Measurements from ENCODE around the gene EIF5A2.

GRCh38 chr3:170889630-170890029 lies 18.8 kb downstream of the EIF5A2 start:
- TF ChIP-seq EZH2 (optimal IDR thresholded peaks at IDR 0.05; ENCODE audit: low read depth, low read length) (no peak), CTCF (IDR thresholded peaks at IDR 0.05; ENCODE audit: low read length) (no peak), EZH2phosphoT487 (IDR thresholded peaks at IDR 0.05; ENCODE audit: low read length) (no peak)
